GM21786 (cell line): Measurements from ENCODE around the gene ARRDC3.
A peak's percentile ranks its signal among the peaks of the same experiment; 100 is the strongest.
"Not testable (repeated sequence)": the region's sequence is repeated elsewhere in the genome, so short reads cannot be mapped to it uniquely, and the experiment has no call there.

Experiments used
- ATAC-seq: cut with Tn5 transposase; IDR thresholded peaks from one replicate; pipeline ENCODE4 v1.9.1; 2021; ENCODE audit not compliant: unreplicated experiment

ARRDC3 gene

GRCh38 chr5:91385596-91385995 lies 2.5 kb upstream of the ARRDC3 start:
- ATAC-seq, result not testable (repeated sequence)

- ATAC-seq, result peak; percentile 8
These were observed 1.7 kb upstream of the ARRDC3 start for GRCh38 chr5:91384671-91385430.

- no peak for ATAC-seq
These were observed 811 bp upstream of the ARRDC3 start for GRCh38 chr5:91383956-91384300.

- ATAC-seq, result no peak
These were observed 539 bp downstream of the ARRDC3 start for GRCh38 chr5:91382530-91383026.

GRCh38 chr5:91381774-91382359 lies 1.2 kb downstream of the ARRDC3 start:
- peak; percentile 14 for ATAC-seq

GRCh38 chr5:91381239-91381773 lies 1.8 kb downstream of the ARRDC3 start:
- no peak for ATAC-seq

GRCh38 chr5:91380491-91381238 lies 2.5 kb downstream of the ARRDC3 start:
- ATAC-seq, result peak; percentile 42

- peak; percentile 47 for ATAC-seq
These were observed 3.1 kb downstream of the ARRDC3 start for GRCh38 chr5:91379914-91380490.

GRCh38 chr5:91379246-91379913 lies 3.7 kb downstream of the ARRDC3 start:
- no peak for ATAC-seq

- ATAC-seq, result no peak
These were observed 4.3 kb downstream of the ARRDC3 start for GRCh38 chr5:91378752-91379211.

- ATAC-seq, result no peak
These were observed 8.1 kb downstream of the ARRDC3 start for GRCh38 chr5:91374893-91375520.

GRCh38 chr5:91373600-91373999 lies 9.5 kb downstream of the ARRDC3 start:
- no peak for ATAC-seq

GRCh38 chr5:91373006-91373405 lies 10.1 kb downstream of the ARRDC3 start:
- no peak for ATAC-seq

- ATAC-seq, result no peak
These were observed 13.6 kb downstream of the ARRDC3 start for GRCh38 chr5:91369480-91369879.

GRCh38 chr5:91367908-91368648 lies 15.0 kb downstream of the ARRDC3 start:
- no peak for ATAC-seq

GRCh38 chr5:91367344-91367743 lies 15.8 kb downstream of the ARRDC3 start:
- ATAC-seq, result no peak

- ATAC-seq, result no peak
These were observed 16.6 kb downstream of the ARRDC3 start for GRCh38 chr5:91366551-91366950.

GRCh38 chr5:91365498-91365897 lies 17.6 kb downstream of the ARRDC3 start:
- ATAC-seq, result no peak

- no peak for ATAC-seq
These were observed 20.2 kb downstream of the ARRDC3 start for GRCh38 chr5:91362935-91363334.
